SK-N-SH (cell line): ENCODE data around the gene PLCG1. TPM values are rescaled to one million over a fixed set of nuclear protein-coding genes. Genes with fewer than 3 reads are reported as not detected.

ENCODE experiments used
- CTCF ChIA-PET: fragments of 300-600, 350-600 bp; formaldehyde crosslinking; extraction: SDS; loops from one replicate; lab custom pipeline; 2021; lab: Yijun Ruan, JAX
- POLR2A ChIA-PET: fragments of 350-600 bp; sonication (Branson Sonifier 250); formaldehyde crosslinking; extraction: SDS; loops from one replicate; lab custom pipeline; 2020; ENCODE audit warnings: antibody characterized with exemption, inconsistent platforms; lab: Yijun Ruan, JAX
- DNase-seq: peaks from one replicate; pipeline ENCODE4 v3.0.0; 2012
- H2AFZ ChIP-seq: fragments of 200-600 bp; sonication (generic); 2 replicates; pipeline ENCODE4 v1.8.1; 2016; ENCODE audit warnings: antibody characterized with exemption, mild to moderate bottlenecking, low read depth
- H3F3A ChIP-seq: fragments of 200-600 bp; sonication (generic); replicated peaks from 2 replicates; pipeline ENCODE3; 2016; ENCODE audit warnings: antibody characterized with exemption, mild to moderate bottlenecking; ENCODE audit not compliant: insufficient read depth
- H3K27ac ChIP-seq, 2 experiments: fragments of 200-500 bp in 1 of 2; fragments of 200-600 bp in 1 of 2; sonication (Bioruptor generic) in 1 of 2; sonication (generic), shearing (Covaris generic) in 1 of 2; 2 replicates each; pipeline versions ENCODE4 v1.5.1 to v1.6.1; 2014 to 2016; ENCODE audit warnings: low read depth in 2 of 2, inconsistent platforms in 1 of 2, low read length in 1 of 2, mild to moderate bottlenecking in 1 of 2, mixed read lengths in 1 of 2
- H3K27me3 ChIP-seq: fragments of 200-600 bp; sonication (generic), shearing (Covaris generic); 2 replicates; pipeline ENCODE4 v1.6.1; 2016; ENCODE audit warnings: mixed run types; ENCODE audit not compliant: insufficient read depth
- H3K36me3 ChIP-seq, 2 experiments: fragments of 200-500 bp in 1 of 2; fragments of 200-600 bp in 1 of 2; sonication (Bioruptor generic) in 1 of 2; sonication (generic) in 1 of 2; replicated peaks in 1 of 2; 2 replicates each; pipeline versions ENCODE3 to v1.5.1; 2014 to 2016; ENCODE audit warnings: low read length in 1 of 2, mild to moderate bottlenecking in 1 of 2; ENCODE audit not compliant: insufficient read depth in 2 of 2, control insufficient read depth in 1 of 2
- H3K4me1 ChIP-seq, 2 experiments: fragments of 200-500 bp in 1 of 2; fragments of 200-600 bp in 1 of 2; sonication (Bioruptor generic) in 1 of 2; sonication (generic), shearing (Covaris generic) in 1 of 2; 2 replicates each; pipeline versions ENCODE4 v1.5.1 to v1.6.1; 2014 to 2016; ENCODE audit warnings: low read depth in 1 of 2, low read length in 1 of 2, mixed run types in 1 of 2; ENCODE audit not compliant: insufficient read depth in 2 of 2, control insufficient read depth in 1 of 2
- H3K4me2 ChIP-seq: fragments of 200-600 bp; sonication (generic), shearing (Covaris generic); 2 replicates; pipeline ENCODE4 v1.6.1; 2017; ENCODE audit warnings: mixed run types
- H3K4me3 ChIP-seq, 2 experiments: fragments of 200-500 bp in 1 of 2; fragments of 200-600 bp in 1 of 2; sonication (Bioruptor generic) in 1 of 2; sonication (generic), shearing (Covaris generic) in 1 of 2; 2 replicates each; pipeline versions ENCODE4 v1.5.1 to v1.8.1; 2014 to 2016; ENCODE audit warnings: low read depth in 2 of 2, inconsistent platforms in 1 of 2, low read length in 1 of 2, mild to moderate bottlenecking in 1 of 2, mixed read lengths in 1 of 2, moderate library complexity in 1 of 2
- H3K79me2 ChIP-seq: fragments of 200-600 bp; sonication (generic); 2 replicates; pipeline ENCODE4 v1.8.1; 2017; ENCODE audit warnings: mild to moderate bottlenecking; ENCODE audit not compliant: insufficient read depth
- H3K9ac ChIP-seq: fragments of 200-600 bp; sonication (generic); 2 replicates; pipeline ENCODE4 v1.6.1; 2017; ENCODE audit warnings: mixed run types
- H3K9me2 ChIP-seq: fragments of 200-600 bp; sonication (generic); 2 replicates; pipeline ENCODE4 v1.6.1; 2017; ENCODE audit warnings: mixed run types
- H3K9me3 ChIP-seq: fragments of 200-600 bp; sonication (generic); 2 replicates; pipeline ENCODE4 v1.6.1; 2017; ENCODE audit warnings: mixed run types, mild to moderate bottlenecking, moderate library complexity
- H4K20me1 ChIP-seq: fragments of 200-600 bp; sonication (generic); 2 replicates; pipeline ENCODE4 v1.6.1; 2017; ENCODE audit warnings: mild to moderate bottlenecking, mixed run types; ENCODE audit not compliant: insufficient read depth
- ELF1 ChIP-seq: IDR thresholded peaks from 2 replicates; pipeline ENCODE4 v1.4.0; 2012
- EP300 ChIP-seq, 2 experiments: IDR thresholded peaks; 2 replicates each; pipeline versions ENCODE4 v1.4.0 to v1.6.1; 2012; ENCODE audit warnings: borderline replicate concordance in 1 of 2, low read depth in 1 of 2, low read length in 1 of 2
- GATA2 ChIP-seq: sonication (generic); formaldehyde crosslinking; IDR thresholded peaks from 2 replicates; pipeline ENCODE4 v1.5.0; 2020; ENCODE audit warnings: mild to moderate bottlenecking, missing genetic modification reagents
- JUND ChIP-seq: IDR thresholded peaks from 2 replicates; pipeline ENCODE4 v1.4.0; 2012
- RAD21 ChIP-seq: IDR thresholded peaks from 2 replicates; pipeline ENCODE4 v1.6.1; 2012; ENCODE audit warnings: mild to moderate bottlenecking, low read length
- REST ChIP-seq: IDR thresholded peaks from 2 replicates; pipeline ENCODE4 v1.6.1; 2012; ENCODE audit warnings: mild to moderate bottlenecking, low read depth, low read length, moderate library complexity
- RFX5 ChIP-seq: IDR thresholded peaks from 2 replicates; pipeline ENCODE4 v1.6.1; 2012; ENCODE audit warnings: mild to moderate bottlenecking, improper control_type of control experiment, low read length
- SIN3A ChIP-seq: IDR thresholded peaks from 2 replicates; pipeline ENCODE4 v1.6.1; 2012; ENCODE audit warnings: low read depth, mild to moderate bottlenecking, low read length, moderate library complexity, borderline replicate concordance
- TAF1 ChIP-seq: IDR thresholded peaks from 2 replicates; pipeline ENCODE4 v1.6.1; 2012; ENCODE audit warnings: low read depth, mild to moderate bottlenecking, low read length, moderate library complexity, borderline replicate concordance
- TCF12 ChIP-seq: IDR thresholded peaks from 2 replicates; pipeline ENCODE4 v1.4.0; 2012
- USF1 ChIP-seq: IDR thresholded peaks from 2 replicates; pipeline ENCODE4 v1.4.0; 2012; ENCODE audit warnings: low read depth, borderline replicate concordance
- ZBTB33 ChIP-seq: IDR thresholded peaks from 2 replicates; pipeline ENCODE4 v1.4.0; 2012; ENCODE audit warnings: low read depth, borderline replicate concordance
- whole genome bisulfite sequencing: methylation state at CpG from one replicate; pipeline ENCODE4 v1.1.6; 2017; ENCODE audit warnings: low lambda C conversion rate; 5-methylcytosine and 5-hydroxymethylcytosine counted together
- polyA plus RNA-seq, 3 experiments: library from polyadenylated mRNA; depleted of rRNA; stranded (reverse); fragments of >200 nt; gene quantifications; 2 replicates each; pipeline ENCODE4 v1.2.3, GENCODE V29; 2012

Gene PLCG1
- polyA plus RNA-seq, 1 of the 3 experiments (the other 2 are of a cell fraction): 81.4 TPM

GRCh38 chr20:41183391-41183790 is 46.0 kb downstream of the PLCG1 start:
- 100% methylated on average over 4 of the region's 6 CpGs for WGBS
- Histone ChIP-seq H4K20me1 (no peaks in the 10 kb centered on the region), H3K27me3 (no peaks in the 10 kb centered on the region), H3K79me2 (0 out of 2 replicates have a peak, but pooled peaks cover 11% of the 10 kb centered on the region), H3K4me2 (no peak overlapping the region), H2AFZ (no peak overlapping the region), H3K9me2 (no peaks in the 10 kb centered on the region), H3K9ac (no peak overlapping the region), H3K27ac (no peak overlapping the region), H3K36me3 (peaks cover 9 to 10% of the 10 kb centered on the region in 2 experiments), H3K4me3 (no peak overlapping the region), H3F3A (peaks cover 7% of the 10 kb centered on the region), H3K4me1 (peaks cover 10 to 20% of the 10 kb centered on the region in 2 experiments; a peak in 2 of 4 replicates), H3K9me3 (0 out of 2 replicates have a peak, but pooled peaks cover 5% of the 10 kb centered on the region)
- TF ChIP-seq REST: no peak
- TF ChIP-seq GATA2: no peak
- TF ChIP-seq TCF12: no peak
- TF ChIP-seq ZBTB33: no peak
- no peak for TF ChIP-seq EP300 (IDR thresholded peaks at IDR 0.05; ENCODE audit: borderline replicate concordance in 1 of 2, low read depth in 1 of 2, low read length in 1 of 2)
- no peak for TF ChIP-seq TAF1
- no peak for TF ChIP-seq ELF1
- no peak for TF ChIP-seq RAD21
- TF ChIP-seq JUND: no peak
- TF ChIP-seq SIN3A: no peak
- TF ChIP-seq USF1: no peak
- TF ChIP-seq RFX5: no peak
- DNase-seq: no peak
- ChIA-PET POLR2A (no interaction called here), CTCF (interaction anchor here (2.4 to 3.7 kb wide), 2 partner anchors 10 to 157 kb away, joined by 11 to 19 read pairs; partner anchors contain the start of gene LPIN3)
